Ascending aorta (tissue), 2 donors: ENCODE data around the gene TRAPPC2. TPM values are rescaled to one million over a fixed set of nuclear protein-coding genes. Genes with fewer than 3 reads are reported as not detected.

Experiments used
- DNase-seq, 2 donors: peaks; one replicate each; pipeline ENCODE4 v3.0.0-alpha.2; 2019; ENCODE audit warnings: low spot score in 2 of 2
- H3K27ac ChIP-seq, 2 donors: fragments of 200-600 bp; sonication (generic); one replicate each; pipeline ENCODE4 v1.5.1; 2016 to 2017; ENCODE audit warnings: mild to moderate bottlenecking in 1 of 2
- H3K27me3 ChIP-seq: fragments of 200-600 bp; sonication (generic); one replicate; pipeline ENCODE4 v1.5.1; 2017
- H3K36me3 ChIP-seq, 2 donors: fragments of 200-600 bp; sonication (generic); one replicate each; pipeline ENCODE4 v1.5.1; 2016
- H3K4me1 ChIP-seq, 2 donors: fragments of 200-600 bp; sonication (generic); one replicate each; pipeline ENCODE4 v1.5.1; 2016 to 2017; ENCODE audit warnings: mild to moderate bottlenecking in 1 of 2
- H3K4me3 ChIP-seq, 2 donors: fragments of 200-600 bp; sonication (generic); one replicate each; pipeline ENCODE4 v1.5.1; 2016 to 2017; ENCODE audit warnings: mild to moderate bottlenecking in 1 of 2
- H3K9me3 ChIP-seq, 2 donors: fragments of 200-600 bp; sonication (generic); one replicate each; pipeline ENCODE4 v1.5.1; 2016
- intact Hi-C: fragments of 100-400 bp; cut with DNase I; formaldehyde crosslinking; loops from one replicate; pipeline ENCODE4 v1.15.1; 2023
- total RNA-seq: library from RNA; depleted of rRNA; stranded (reverse); fragments of >200 nt; gene quantifications from one replicate; pipeline ENCODE4 v1.1.0, GENCODE V29; 2016
- TF ChIP-seq, protein P1 (sequence below), 3 experiments: fragments of 200-600 bp in 2 of 3; fragments of 450-650 bp in 1 of 3; sonication (generic) in 2 of 3; IDR thresholded peaks; one replicate each; pipeline ENCODE4 v1.5.1; 2016 to 2019; ENCODE audit warnings: antibody characterized with exemption in 3 of 3, mild to moderate bottlenecking in 1 of 3, moderate library complexity in 1 of 3

TRAPPC2 gene
- total RNA-seq, 1 donor from 2014 or later: 8.0 TPM

GRCh38 chrX:13693341-13693961, 41.0 kb downstream of the TRAPPC2 start:
- no peaks in the 10 kb centered on the region for H3K27me3 ChIP-seq
- H3K9me3 ChIP-seq: no peaks in the 10 kb centered on the region
- H3K4me3 ChIP-seq: peak overlapping the region in 1 of 2 donors; percentile 8
- intact Hi-C loops: no loop called here
- no peaks in the 10 kb centered on the region for H3K36me3 ChIP-seq
- DNase-seq: no peak
- H3K27ac ChIP-seq: peak overlapping the region in 1 of 2 donors; percentile 9
- H3K4me1 ChIP-seq: peaks cover 0 to 9% of the 10 kb centered on the region in 2 donors
- TF ChIP-seq, protein P1, sequence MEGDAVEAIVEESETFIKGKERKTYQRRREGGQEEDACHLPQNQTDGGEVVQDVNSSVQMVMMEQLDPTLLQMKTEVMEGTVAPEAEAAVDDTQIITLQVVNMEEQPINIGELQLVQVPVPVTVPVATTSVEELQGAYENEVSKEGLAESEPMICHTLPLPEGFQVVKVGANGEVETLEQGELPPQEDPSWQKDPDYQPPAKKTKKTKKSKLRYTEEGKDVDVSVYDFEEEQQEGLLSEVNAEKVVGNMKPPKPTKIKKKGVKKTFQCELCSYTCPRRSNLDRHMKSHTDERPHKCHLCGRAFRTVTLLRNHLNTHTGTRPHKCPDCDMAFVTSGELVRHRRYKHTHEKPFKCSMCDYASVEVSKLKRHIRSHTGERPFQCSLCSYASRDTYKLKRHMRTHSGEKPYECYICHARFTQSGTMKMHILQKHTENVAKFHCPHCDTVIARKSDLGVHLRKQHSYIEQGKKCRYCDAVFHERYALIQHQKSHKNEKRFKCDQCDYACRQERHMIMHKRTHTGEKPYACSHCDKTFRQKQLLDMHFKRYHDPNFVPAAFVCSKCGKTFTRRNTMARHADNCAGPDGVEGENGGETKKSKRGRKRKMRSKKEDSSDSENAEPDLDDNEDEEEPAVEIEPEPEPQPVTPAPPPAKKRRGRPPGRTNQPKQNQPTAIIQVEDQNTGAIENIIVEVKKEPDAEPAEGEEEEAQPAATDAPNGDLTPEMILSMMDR (IDR thresholded peaks at IDR 0.05): no peak

GRCh38 chrX:13692771-13693231, 41.6 kb downstream of the TRAPPC2 start:
- no peaks in the 10 kb centered on the region for H3K36me3 ChIP-seq
- TF ChIP-seq, protein P1 (IDR thresholded peaks at IDR 0.05): no peak
- no peak for DNase-seq
- H3K27ac ChIP-seq: no peak overlapping the region
- no peaks in the 10 kb centered on the region for H3K27me3 ChIP-seq
- peaks cover 0 to 9% of the 10 kb centered on the region in 2 donors for H3K4me1 ChIP-seq
- H3K4me3 ChIP-seq: no peak overlapping the region
- intact Hi-C loops: no loop called here
- H3K9me3 ChIP-seq: no peaks in the 10 kb centered on the region

GRCh38 chrX:13691841-13692371, 42.5 kb downstream of the TRAPPC2 start:
- Histone ChIP-seq H3K4me1 (peaks cover 0 to 9% of the 10 kb centered on the region in 2 donors), H3K4me3 (no peak overlapping the region), H3K27ac (no peak overlapping the region), H3K27me3 (no peaks in the 10 kb centered on the region), H3K9me3 (no peaks in the 10 kb centered on the region), H3K36me3 (no peaks in the 10 kb centered on the region)
- intact Hi-C loops: no loop called here
- DNase-seq: no peak
- TF ChIP-seq, protein P1 (IDR thresholded peaks at IDR 0.05): no peak

GRCh38 chrX:13690836-13691235, 43.6 kb downstream of the TRAPPC2 start:
- no peak overlapping the region for H3K27ac ChIP-seq
- H3K4me3 ChIP-seq: peak overlapping the region; percentile 80 to 91
- no peaks in the 10 kb centered on the region for H3K9me3 ChIP-seq
- H3K4me1 ChIP-seq: peaks cover 0 to 9% of the 10 kb centered on the region in 2 donors
- TF ChIP-seq, protein P1 (IDR thresholded peaks at IDR 0.05): no peak
- H3K27me3 ChIP-seq: no peaks in the 10 kb centered on the region
- no peak for DNase-seq
- no peaks in the 10 kb centered on the region for H3K36me3 ChIP-seq
- intact Hi-C loops: no loop called here

- no peak for DNase-seq
- peak overlapping the region; percentile 80 to 91 for H3K4me3 ChIP-seq
- H3K36me3 ChIP-seq: no peaks in the 10 kb centered on the region
- H3K27ac ChIP-seq: peak overlapping the region; percentile 88 to 91
- H3K4me1 ChIP-seq: peaks cover 0 to 6% of the 10 kb centered on the region in 2 donors
- H3K9me3 ChIP-seq: no peaks in the 10 kb centered on the region
- H3K27me3 ChIP-seq: no peaks in the 10 kb centered on the region
- TF ChIP-seq, protein P1 (IDR thresholded peaks at IDR 0.05): no peak
- intact Hi-C loops: loop anchor here (1.0 to 2.0 kb wide), 3 partner anchors 25 to 45 kb away; partner anchors contain the start of genes OFD1, TCEANC and TRAPPC2
These were observed 44.6 kb downstream of the TRAPPC2 start for GRCh38 chrX:13689741-13690211.
